KOPT-K1 (cell line): ENCODE data around the gene TNFAIP8L2.
"Not testable (repeated sequence)": the region's sequence is repeated elsewhere in the genome, so short reads cannot be mapped to it uniquely, and the experiment has no call there.

ENCODE experiments used
- H3K27ac ChIP-seq: fragments of 200-600 bp; sonication (generic); 2 replicates; pipeline ENCODE4 v1.5.1; 2016; ENCODE audit warnings: antibody characterized with exemption, mild to moderate bottlenecking, low read depth, low read length; ENCODE audit not compliant: poor library complexity, severe bottlenecking
- H3K36me3 ChIP-seq: fragments of 200-600 bp; sonication (generic); 2 replicates; pipeline ENCODE4 v1.5.1; 2017; ENCODE audit warnings: antibody characterized with exemption, mild to moderate bottlenecking, low read length, moderate library complexity; ENCODE audit not compliant: insufficient read depth
- H3K9me3 ChIP-seq: fragments of 200-600 bp; sonication (generic); 2 replicates; pipeline ENCODE4 v1.5.1; 2017; ENCODE audit warnings: antibody characterized with exemption, low read length, mild to moderate bottlenecking; ENCODE audit not compliant: insufficient read depth, poor library complexity, severe bottlenecking

Gene TNFAIP8L2

DNA sequence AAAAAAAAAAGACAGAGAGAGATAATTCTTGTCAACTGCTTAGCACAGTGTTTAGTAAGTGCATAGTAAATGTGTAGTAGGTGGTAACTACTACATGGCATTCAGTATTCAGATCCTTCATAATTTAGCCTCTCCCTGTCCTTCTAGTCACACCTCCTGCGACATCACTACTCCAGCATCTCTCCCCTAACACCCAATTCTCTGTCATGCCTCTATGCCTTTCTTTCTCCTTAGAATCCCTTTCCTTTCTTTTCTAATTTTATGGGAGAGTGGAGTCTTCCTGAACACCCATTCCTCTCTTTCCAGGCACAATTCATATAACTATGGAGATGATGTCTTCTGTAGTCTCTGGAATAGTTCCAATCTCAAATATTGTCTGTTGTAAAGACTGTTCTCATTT lies 37.4 kb downstream of the TNFAIP8L2 start:
- Histone ChIP-seq H3K9me3 (no peaks in the 10 kb centered on the region), H3K27ac (no peak overlapping the region), H3K36me3 (no peaks in the 10 kb centered on the region)

DNA sequence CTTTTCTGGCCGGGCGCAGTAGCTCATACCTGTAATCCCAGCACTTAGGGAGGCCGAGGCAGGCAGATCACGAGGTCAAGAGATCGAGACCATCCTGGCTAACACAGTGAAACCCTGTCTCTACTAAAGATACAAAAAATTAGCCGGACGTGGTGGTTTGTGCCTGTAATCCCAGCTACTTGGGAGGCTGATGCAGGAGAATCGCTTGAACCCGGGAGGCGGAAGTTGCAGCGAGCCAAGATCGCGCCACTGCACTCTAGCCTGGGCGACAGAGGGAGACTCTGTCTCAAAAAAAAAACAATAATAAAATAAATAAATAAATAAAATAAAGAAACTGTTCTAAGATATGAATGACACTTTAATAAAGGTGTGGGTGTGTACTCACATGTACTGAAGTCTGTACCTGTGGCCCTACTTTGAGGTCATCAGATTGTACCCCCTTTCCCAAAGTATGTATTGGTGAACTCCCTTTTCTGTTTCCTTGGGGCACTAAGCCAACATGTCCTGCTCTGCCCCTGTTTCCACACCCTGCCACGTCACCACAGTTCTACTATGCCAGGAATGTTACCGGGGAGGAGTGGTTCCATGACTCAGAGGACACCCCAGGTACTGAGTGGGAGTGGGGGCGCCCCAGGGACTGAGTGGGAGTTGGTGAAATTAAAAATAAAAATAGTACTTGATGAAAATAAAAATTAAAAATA lies 38.6 kb downstream of the TNFAIP8L2 start:
- not testable (repeated sequence) for H3K27ac ChIP-seq, H3K9me3 ChIP-seq, H3K36me3 ChIP-seq

DNA sequence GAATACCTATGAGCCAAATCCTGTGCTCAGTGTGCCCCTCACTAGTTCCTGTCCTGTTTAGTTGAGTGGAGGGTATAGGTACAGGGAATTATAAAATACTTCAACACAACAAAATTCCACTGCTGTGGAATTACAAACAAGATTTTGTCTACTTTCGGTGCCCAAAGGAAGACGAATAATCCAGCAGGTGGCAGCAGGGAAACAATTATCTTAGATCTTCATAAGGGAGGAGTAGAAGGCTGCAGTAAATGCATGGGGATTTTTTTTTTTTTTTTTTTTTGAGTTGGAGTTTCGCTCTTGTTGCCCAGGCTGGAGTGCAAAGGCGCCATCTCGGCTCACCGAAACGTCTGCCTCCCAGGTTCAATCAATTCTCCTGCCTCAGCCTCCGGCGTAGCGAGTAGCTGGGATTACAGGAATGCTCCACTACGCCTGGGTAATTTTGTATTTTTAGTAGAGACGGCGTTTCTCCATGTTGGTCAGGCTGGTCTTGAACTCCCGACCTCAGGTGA lies 39.9 kb downstream of the TNFAIP8L2 start:
- Histone ChIP-seq H3K27ac (no peak overlapping the region), H3K9me3 (no peaks in the 10 kb centered on the region), H3K36me3 (0 out of 2 replicates have a peak, but pooled peaks cover under 1% of the 10 kb centered on the region)

DNA sequence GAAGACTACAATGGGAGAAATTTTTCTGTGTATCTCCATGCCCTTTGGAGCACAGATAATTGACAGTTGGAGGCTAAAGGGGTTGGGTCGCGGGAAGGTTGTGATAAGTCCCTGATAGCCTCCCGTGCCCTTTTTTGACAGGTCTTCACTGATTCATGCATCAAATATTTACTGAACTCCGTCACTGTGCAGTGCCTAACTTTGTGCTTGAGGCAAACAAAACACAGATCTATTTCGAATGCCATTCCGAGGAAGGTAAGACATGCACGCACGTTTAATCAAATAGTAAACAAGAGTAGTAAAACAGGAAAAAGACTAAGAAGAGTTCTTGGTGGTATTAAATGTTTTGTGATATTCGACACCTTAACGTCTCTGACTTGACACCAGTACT lies 41.4 kb downstream of the TNFAIP8L2 start:
- Histone ChIP-seq H3K27ac (peak overlapping the region; percentile 82), H3K36me3 (peaks cover 15% of the 10 kb centered on the region), H3K9me3 (no peaks in the 10 kb centered on the region)

DNA sequence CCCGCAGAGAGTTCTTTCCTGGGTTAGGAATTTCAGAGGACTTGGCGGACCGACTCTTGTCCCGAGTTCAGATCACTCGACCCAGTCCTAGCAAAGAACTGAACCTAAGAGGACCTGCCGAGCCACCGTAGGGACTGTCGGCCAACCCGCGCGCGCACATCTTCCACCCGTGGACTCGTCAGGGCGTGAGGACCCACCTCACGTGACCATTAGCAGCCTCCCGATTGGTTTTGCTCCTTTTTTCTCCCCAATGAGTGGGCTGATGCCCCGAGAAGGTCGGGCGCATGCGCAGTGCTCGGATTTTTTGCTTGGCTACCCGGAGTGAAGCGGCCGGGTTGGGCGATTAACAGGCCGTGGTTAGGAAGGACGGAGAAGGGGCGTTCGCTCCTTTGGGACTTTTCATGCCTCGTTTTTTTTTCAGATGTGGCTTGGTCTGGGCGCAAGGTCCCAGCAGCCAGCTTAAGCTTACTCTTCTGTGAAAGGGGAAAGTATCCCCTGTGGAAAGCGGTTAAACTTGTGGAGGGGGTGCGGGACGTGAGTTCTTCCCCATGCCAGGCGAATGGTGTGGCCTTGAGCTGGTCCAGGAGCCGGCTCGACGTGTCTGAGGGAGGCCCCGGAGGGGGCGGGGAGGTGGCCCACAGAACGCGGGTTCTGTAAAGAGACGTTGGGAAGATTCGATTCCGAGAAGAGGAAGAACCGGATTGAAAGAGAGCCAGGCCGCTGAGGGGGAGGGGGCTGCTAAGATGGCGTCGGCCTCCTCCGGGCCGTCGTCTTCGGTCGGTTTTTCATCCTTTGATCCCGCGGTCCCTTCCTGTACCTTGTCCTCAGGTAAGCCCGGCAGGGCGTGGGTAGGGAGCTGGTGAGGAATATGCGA lies 42.0 kb downstream of the TNFAIP8L2 start, which contains the start of gene PIP5K1A:
Gene PIP5K1A (plus strand): TSS at position 299 of the 874 bp plus-strand sequence. CDS start 445 bp downstream, at position 744.
- H3K27ac ChIP-seq = peak within 1 kb of the TSS; percentile 82
- H3K9me3 ChIP-seq = no peaks in the 10 kb centered on the region
- H3K36me3 ChIP-seq = peaks cover 22% of the 10 kb centered on the region

DNA sequence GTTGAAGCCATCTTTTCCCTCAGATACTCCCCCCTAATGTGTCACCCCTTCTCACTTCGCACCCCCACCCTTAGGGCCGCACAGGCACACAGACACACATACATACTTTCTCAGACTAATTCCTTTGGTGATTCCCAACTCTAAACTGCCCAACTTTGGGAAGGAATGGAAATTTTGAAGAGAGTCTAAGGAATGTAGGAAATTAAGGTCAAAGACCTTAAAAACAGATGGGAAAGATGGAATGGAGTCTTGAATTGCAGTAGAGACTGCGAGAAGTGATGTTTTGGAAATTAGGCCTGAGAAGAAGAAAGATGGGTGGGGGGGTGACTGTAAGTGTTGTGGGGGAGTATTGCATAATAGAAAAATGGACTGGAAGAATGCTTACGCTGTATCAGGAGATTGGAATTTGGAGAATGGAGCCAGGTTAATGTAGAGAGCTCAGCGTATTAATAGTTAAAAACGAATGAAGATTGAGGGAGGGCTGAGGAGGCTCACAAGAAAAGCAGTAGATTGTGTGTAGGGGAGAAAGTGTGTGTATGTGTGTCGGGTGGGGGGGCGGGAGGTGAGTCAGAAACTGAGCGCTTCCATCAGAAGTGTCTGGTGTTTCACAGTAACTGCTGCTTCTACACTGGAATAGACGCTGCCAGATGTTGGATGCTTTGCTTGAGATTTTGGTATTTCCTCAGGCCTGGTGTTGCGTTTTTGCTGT lies 43.6 kb downstream of the TNFAIP8L2 start:
- H3K27ac ChIP-seq = peak overlapping the region; percentile 82
- peaks cover 37% of the 10 kb centered on the region for H3K36me3 ChIP-seq
- no peaks in the 10 kb centered on the region for H3K9me3 ChIP-seq

DNA sequence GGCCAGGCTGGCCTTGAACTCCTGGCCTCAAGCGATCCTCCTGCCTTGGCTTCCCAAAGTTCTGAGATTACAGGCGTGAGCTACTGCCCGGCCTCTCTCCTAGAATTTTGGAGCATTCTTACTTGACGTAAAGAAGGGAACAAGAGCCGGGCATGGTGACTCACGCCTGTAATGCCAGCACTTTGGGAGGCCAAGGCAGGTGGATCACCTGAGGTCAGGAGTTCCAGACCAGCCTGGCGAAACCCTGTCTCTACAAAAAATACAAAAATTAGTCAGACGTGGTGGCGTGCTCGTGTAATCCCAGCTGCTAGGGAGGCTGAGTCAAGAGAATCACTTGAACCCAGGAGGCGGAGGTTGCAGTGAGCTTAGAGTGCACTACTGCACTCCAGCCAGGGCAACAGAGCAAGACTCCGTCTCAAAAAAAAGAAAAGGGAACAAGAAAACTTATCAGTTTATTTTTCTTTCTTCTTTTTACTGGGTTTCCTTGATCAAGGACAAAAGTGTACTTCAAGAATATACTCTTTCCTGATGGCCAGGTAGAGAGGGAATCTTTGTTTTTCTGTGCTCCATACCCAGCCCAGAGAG lies 49.0 kb downstream of the TNFAIP8L2 start:
- H3K36me3 ChIP-seq = peaks cover 91% of the 10 kb centered on the region
- H3K27ac ChIP-seq = not testable (repeated sequence)

More for the DNA sequence above, 49.0 kb downstream of the TNFAIP8L2 start:
- H3K9me3 ChIP-seq = not testable (repeated sequence)
